ENCODE data around the gene GATAD1.
"Not testable (repeated sequence)": the region's sequence is repeated elsewhere in the genome, so short reads cannot be mapped to it uniquely, and the experiment has no call there.

The GATAD1 gene

DNA sequence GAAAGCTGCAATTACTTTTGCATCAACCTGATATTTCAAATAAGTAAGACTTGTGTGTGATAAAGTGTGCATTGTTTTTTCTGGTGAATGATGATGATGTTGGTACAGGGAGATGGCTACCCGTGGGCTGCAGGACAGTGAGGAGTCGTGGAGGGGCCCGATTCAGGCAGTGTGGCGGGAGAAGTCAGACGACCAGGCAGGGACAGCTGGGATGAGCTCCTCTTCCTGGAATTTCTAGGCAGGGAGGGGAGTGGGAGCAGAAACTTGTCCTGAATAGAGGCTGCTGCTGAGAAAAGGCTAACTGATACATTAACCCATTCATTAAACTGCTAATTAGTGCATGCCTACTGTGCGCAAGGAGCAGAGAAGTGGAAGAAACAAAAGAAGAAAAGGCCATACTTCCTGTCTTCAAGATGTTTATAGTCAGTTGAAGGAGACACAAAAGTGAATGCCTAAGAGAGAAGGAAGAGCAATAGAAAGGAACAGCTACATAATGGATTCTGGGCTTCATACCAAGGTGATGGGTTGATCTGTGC is 9.3 kb upstream of the GATAD1 start:
- no peak for DNase-seq

- not testable (repeated sequence) for DNase-seq
Observed at GRCh38 chr7:92442720-92443119, 4.6 kb upstream of the GATAD1 start.

DNA sequence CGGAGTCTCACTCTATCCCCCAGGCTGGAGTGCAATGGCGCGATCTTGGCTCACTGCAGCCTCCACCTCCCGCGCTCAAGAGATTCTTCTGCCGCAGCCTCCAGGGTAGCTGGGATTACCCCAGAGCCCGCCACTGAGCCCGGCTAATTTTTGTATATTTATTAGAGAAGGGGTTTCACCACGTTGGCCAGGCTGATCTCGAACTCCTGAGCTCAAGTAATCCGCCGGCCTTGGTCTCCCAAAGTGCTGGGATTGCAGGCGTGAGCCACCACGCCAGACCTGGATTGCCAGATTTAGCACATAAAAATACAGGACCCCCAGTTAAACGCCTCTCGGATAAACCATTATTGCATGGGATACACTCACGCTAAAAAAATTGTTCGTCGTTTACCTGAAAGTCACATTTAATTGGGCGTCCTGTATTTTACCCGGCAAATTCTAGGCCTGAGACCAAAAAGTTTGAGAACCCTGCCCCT is 375 bp upstream of the GATAD1 start:
- no peak for DNase-seq

GRCh38 chr7:92448205-92448747 is 994 bp downstream of the GATAD1 start:
- peak; percentile 22 to 66 (median 38) for DNase-seq

DNA sequence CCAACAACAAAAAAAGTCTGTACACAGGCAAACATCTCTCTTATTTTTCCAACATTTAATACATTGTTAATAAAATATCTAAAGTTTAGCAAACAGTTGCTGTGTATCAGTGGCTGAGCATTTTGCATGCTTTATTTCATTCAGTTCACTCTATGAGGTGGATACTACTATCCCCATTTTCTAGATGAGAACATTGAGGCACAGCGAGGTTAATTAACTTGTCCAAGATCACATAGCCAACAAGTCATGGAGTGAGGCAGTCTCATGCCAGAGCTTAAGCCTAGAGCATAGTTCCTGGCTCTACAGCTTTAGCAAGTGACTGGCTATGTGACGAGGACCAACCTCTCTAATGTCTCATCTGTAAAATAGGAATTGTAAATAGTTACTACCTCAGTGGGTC is 4.4 kb downstream of the GATAD1 start:
- no peak for DNase-seq

GRCh38 chr7:92456236-92456635 is 9.0 kb downstream of the GATAD1 start:
- no peak for DNase-seq

DNA sequence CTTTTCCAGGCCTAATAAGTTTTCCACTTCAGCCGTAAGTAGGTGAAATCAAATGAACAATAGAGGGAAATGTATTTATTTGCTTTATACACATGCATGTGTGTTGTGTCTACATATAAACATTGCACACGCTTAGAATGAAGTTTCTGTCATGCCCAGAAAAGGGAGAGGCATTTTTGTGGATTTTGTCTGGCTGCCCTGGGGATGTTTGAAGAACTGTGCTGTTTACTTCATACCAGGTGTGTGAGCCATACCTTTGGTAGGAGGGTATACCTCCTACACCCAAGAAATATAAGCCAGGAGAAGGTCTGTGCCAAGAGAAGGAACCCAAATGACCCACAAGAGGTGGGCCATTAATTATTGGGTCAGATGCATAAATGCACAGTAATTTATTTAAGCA is 12.8 kb downstream of the GATAD1 start:
- no peak for DNase-seq

GRCh38 chr7:92460510-92460909 is 13.2 kb downstream of the GATAD1 start:
- DNase-seq = no peak

- peak in 1 of 5 donors; percentile 38 for DNase-seq
Observed at GRCh38 chr7:92461027-92462003, 14.0 kb downstream of the GATAD1 start.

DNA sequence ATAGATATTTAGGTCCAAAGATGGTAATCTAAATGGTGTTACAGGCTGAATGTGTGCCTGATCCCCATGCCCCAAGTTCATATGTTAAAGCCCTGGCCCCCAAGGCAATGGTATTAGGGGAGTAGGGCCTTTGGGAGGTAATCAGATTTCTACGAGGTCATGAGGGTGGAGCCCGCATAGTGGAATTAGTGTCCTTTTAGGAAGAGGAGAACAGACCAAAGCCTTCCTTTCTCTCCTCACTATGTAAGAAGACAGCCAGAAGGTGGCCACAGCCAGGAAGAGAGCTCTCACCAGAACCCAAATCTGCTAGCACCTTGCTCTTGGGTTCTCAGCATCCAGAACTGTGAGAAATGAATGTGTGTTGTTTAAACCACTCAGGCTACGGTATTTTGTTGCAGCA is 15.3 kb downstream of the GATAD1 start:
- DNase-seq = no peak

GRCh38 chr7:92464515-92464914 is 17.2 kb downstream of the GATAD1 start:
- no peak for DNase-seq

- no peak for DNase-seq
Observed at GRCh38 chr7:92466682-92467081, 19.4 kb downstream of the GATAD1 start.

GRCh38 chr7:92468589-92468988 is 21.3 kb downstream of the GATAD1 start:
- not testable (repeated sequence) for DNase-seq

DNA sequence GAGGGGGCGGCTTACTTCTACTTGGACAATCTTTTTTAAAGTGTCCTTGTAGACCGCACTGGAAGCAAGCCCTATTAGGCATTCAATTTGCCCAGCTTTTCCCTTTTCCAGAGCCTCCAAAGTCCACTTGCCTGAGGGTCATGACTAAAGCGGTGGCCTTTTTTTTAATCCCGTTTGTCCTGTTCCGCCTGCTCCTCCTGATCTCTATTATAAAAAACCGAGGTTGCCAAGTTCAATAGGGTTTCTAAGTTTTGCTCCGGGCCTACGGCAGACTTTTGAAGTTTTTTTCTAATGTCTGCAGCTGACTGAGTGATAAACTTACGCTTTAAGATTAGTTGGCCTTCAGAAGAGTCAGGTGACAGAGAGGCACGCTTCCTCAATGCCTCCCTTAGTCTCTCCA is 26.7 kb downstream of the GATAD1 start:
- DNase-seq = not testable (repeated sequence)

DNA sequence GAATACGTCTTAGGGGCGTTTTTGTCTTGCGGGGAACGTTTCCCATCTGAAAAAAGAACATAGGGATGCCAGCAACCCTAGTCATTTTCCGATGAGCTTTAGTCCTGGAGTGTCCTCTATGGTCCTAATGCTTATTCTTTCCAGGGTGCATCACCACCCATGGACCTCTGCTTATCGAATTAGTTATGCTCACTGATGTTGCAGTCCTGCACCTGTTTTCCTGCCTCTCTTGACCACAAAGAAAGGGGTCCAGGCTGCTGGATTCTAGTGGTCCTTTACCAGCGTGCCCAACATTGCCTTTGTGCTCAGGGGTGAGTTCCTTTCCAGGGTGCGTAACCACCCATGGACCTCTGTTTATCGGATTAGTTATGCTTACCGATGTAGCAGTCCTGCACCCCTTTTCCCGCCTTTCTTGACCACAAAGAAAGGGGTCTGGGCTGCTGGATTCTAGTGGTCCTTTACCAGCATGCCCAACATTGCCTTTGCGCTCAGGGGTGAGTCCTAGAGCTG is 28.0 kb downstream of the GATAD1 start:
- DNase-seq = not testable (repeated sequence)

- DNase-seq = not testable (repeated sequence)
Observed at GRCh38 chr7:92475851-92476590, 28.7 kb downstream of the GATAD1 start.

DNA sequence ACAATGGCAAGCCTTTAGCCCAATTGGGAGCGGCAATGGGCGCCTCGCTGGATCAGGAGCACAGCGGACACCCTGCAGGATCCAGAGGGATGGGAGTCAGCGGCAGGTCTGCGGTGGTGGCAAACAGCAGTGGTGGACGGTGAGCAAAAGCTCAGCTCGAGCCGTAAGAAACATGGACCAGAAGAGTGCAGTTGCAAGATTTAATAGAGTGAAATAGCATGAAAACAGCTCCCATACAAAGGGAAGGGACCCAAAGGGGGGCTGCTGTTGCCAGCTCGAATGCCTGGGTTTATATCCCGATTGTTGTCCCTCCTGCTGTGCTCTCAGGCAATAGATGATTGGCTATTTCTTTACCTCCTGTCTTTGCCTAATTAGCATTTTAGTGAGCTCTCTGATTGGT is 30.4 kb downstream of the GATAD1 start, which contains the start of gene ERVW-1:
Gene ERVW-1, minus strand, starts transcription at position 266 of the 400 bp plus-strand sequence. CDS start 7,565 bp downstream, outside the sequence.
- not testable (repeated sequence) for DNase-seq

DNA sequence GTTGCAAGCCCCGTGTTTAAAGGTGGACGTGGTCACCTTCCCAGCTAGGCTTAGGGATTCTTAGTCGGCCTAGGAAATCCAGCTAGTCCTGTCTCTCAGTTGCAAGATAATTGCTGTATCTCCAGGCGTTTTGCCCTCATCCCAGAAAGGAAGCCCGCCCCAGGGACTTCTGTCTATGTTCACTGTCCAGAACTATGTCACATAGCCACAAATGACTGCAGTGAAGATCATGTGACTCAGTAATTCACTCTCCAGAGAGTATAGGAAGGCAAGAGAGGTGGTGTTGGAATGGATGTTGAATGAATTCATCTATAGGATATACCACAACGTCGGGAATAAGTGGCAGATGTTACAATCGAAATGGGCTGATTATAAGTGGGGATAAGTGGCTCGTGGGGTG is 30.8 kb downstream of the GATAD1 start:
- no peak for DNase-seq

DNA sequence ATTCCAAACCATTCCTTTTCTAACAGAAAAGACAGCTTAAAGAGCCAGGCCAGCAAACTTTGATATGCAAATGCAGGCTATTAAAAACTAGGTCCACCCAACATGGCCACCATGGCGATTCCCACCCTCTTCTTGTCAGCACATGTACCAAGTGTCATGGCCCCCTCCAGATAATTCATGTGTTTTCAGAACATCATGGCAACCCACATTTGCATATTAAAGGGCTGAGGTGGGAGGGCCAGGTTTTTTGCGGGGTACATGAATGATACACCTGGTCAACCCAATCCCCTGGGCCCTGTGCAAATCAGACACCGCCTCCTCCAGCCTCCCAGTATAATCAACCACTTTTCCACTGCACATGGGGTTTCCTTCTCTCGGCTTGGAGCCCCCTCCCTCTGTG is 31.4 kb downstream of the GATAD1 start:
- no peak for DNase-seq

DNA sequence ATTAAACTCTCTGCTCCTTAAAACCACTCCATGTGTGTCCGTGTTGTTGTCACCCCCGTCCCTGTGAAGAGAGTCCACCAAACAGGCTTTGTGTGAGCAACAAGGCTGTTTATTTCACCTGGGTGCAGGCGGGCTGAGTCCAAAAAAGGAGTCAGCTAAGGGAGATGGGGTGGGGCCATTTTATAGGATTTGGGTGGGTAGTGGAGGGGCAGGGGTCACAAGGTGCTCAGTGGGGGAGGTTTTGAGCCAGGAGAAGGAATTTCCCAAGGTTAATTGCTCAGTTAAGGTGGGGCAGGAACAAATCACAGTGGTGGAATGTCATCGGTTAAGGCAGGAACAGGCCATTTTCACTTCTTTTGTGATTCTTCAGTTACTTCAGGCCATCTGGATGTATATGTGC is 31.9 kb downstream of the GATAD1 start:
- DNase-seq = not testable (repeated sequence)

DNA sequence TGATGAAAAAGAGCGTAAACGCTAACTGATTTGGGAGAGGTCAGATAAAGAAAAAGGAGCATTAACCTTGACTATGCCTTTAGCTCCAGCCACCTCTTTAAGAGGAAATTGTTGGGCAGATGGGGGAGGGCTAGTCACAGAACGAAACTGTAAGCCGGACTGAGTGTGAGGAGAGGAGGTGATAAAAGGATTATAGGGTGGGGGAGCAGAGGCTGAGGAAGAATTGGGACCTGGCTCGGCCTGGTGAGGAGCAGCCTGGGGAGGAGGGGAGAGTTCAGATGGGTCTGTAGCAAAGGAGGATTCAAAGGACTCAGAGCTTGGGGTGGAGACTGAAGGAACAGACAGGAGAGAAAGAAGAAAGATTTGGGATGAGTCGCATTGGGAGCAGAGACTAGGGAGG is 36.3 kb downstream of the GATAD1 start:
- not testable (repeated sequence) for DNase-seq

DNA sequence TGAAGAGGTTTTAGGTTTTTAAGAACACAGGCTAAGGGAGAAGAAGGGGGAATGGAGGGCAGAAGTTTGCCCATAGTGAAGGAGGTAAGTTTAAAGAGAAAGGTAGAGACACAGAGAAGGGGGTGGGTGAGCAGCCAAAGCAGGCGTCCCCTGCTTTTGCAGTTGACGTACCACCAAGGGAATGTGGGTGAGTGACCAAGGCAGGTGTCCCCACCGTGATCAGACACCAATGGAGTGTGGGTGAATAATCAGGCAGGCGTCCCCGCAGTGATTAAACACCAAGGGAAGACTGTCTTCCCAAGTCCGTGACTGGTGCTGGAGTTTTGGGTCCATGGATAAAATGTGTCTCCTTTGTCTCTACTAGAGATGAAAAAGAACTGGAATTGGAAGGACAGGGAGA is 36.9 kb downstream of the GATAD1 start:
- DNase-seq = not testable (repeated sequence)
